Fibroblast of lung (primary cell): ENCODE data around the gene RTN4RL1. TPM values are rescaled to one million over a fixed set of nuclear protein-coding genes. Genes with fewer than 3 reads are reported as not detected.

Experiments used
- DNase-seq, 2 donors: peaks; one replicate each; pipeline versions ENCODE4 v3.0.0 to v3.0.0-alpha.2; 2010; ENCODE audit warnings: low read depth in 2 of 2
- H2AFZ ChIP-seq: 2 replicates; pipeline ENCODE4 v1.5.1; 2012; ENCODE audit warnings: low read length, control low read depth, inconsistent platforms
- H3K27ac ChIP-seq: 2 replicates; pipeline ENCODE4 v1.5.1; 2011; ENCODE audit warnings: low read length, control low read depth; ENCODE audit not compliant: insufficient read depth
- H3K27me3 ChIP-seq: 2 replicates; pipeline ENCODE4 v1.5.1; 2011; ENCODE audit warnings: mild to moderate bottlenecking, low read length; ENCODE audit not compliant: control insufficient read depth, insufficient read depth
- H3K36me3 ChIP-seq: 2 replicates; pipeline ENCODE4 v1.5.1; 2011; ENCODE audit warnings: low read length; ENCODE audit not compliant: control insufficient read depth, insufficient read depth
- H3K4me1 ChIP-seq: 2 replicates; pipeline ENCODE4 v1.5.1; 2011; ENCODE audit warnings: low read length; ENCODE audit not compliant: control insufficient read depth, insufficient read depth; ENCODE audit errors: extremely low read depth
- H3K4me2 ChIP-seq: 2 replicates; pipeline ENCODE4 v1.5.1; 2011; ENCODE audit warnings: low read length, control low read depth; ENCODE audit not compliant: insufficient read depth; ENCODE audit errors: extremely low read depth
- H3K4me3 ChIP-seq, 4 experiments: fragments of 200-600 bp in 1 of 4; sonication (generic) in 1 of 4; replicated peaks in 1 of 4; 2 replicates each; pipeline ENCODE4 v1.5.1; 2011 to 2016; ENCODE audit warnings: low read length in 4 of 4, low read depth in 3 of 4, mild to moderate bottlenecking in 3 of 4, control low read depth in 2 of 4, inconsistent platforms in 1 of 4, mixed read lengths in 1 of 4; ENCODE audit not compliant: insufficient read depth in 1 of 4; ENCODE audit errors: control extremely low read depth in 1 of 4
- H3K79me2 ChIP-seq: 2 replicates; pipeline ENCODE4 v1.5.1; 2012; ENCODE audit warnings: mild to moderate bottlenecking, low read length, inconsistent platforms; ENCODE audit not compliant: control insufficient read depth, insufficient read depth
- H3K9ac ChIP-seq: 2 replicates; pipeline ENCODE4 v1.5.1; 2011; ENCODE audit warnings: mild to moderate bottlenecking, low read length, control low read depth; ENCODE audit not compliant: insufficient read depth
- H3K9me3 ChIP-seq: 2 replicates; pipeline ENCODE4 v1.5.1; 2012; ENCODE audit warnings: low read depth, low read length; ENCODE audit not compliant: control insufficient read depth, insufficient read depth
- H4K20me1 ChIP-seq: 2 replicates; pipeline ENCODE4 v1.5.1; 2011; ENCODE audit warnings: low read length; ENCODE audit not compliant: control insufficient read depth, insufficient read depth; ENCODE audit errors: extremely low read depth
- EZH2 ChIP-seq: IDR thresholded peaks from 2 replicates; pipeline ENCODE4 v1.5.1; 2012; ENCODE audit warnings: low read length, control low read depth, mild to moderate bottlenecking; ENCODE audit errors: missing control alignments
- polyA plus RNA-seq, 2 donors: library from polyadenylated mRNA; depleted of rRNA in 1 of 2; stranded (reverse) in 1 of 2; unstranded in 1 of 2; fragments of >200 nt; gene quantifications; 2 replicates each; pipeline ENCODE4 v1.2.1, GENCODE V29; 2011 to 2012; ENCODE audit warnings: missing spikeins in 1 of 2
- total RNA-seq: library from RNA; depleted of rRNA; stranded (reverse); fragments of >200 nt; gene quantifications from 2 replicates; pipeline ENCODE4 v1.2.1, GENCODE V29; 2014
- TF ChIP-seq, protein P1 (sequence below), 2 donors: IDR thresholded peaks in 1 of 2; conservative IDR thresholded peaks in 1 of 2; 1 replicate in 1 of 2; 2 replicates in 1 of 2; pipeline ENCODE4 v1.5.1; 2011 to 2012; ENCODE audit warnings: low read length in 2 of 2, control low read depth in 1 of 2, inconsistent platforms in 1 of 2, low read depth in 1 of 2, mild to moderate bottlenecking in 1 of 2

RTN4RL1 gene
- total and polyA plus RNA-seq, 2 donors (not counting 1 experiment from before 2014, with no cell fraction given) = 0.39 to 0.83 TPM

DNA sequence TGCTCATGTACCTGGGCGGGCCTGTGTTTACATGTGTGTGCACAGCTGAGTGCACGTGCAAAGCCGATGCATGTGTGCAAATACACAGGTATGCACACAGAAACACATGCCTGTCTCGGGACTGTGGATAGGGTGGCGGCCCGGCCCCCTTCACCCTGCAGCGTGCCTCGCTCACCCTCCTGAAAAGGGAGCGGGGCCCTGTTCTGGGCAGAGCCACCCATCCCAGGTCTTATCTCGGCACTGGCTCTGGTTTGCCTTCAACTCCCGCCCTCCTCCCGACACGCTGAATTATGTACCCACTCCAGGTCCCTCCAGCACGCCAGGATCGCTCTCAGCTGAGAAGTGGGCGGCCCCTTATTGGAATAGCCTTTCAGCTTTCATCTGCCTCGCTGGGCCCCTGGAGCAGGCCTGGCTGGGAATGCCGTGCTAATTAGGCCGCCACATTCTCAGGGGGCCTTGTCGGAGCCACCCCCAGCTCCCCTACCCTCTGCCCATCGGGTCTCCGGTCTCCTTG, 77.8 kb downstream of the RTN4RL1 start:
- no peak for TF ChIP-seq EZH2
- TF ChIP-seq, protein P1, sequence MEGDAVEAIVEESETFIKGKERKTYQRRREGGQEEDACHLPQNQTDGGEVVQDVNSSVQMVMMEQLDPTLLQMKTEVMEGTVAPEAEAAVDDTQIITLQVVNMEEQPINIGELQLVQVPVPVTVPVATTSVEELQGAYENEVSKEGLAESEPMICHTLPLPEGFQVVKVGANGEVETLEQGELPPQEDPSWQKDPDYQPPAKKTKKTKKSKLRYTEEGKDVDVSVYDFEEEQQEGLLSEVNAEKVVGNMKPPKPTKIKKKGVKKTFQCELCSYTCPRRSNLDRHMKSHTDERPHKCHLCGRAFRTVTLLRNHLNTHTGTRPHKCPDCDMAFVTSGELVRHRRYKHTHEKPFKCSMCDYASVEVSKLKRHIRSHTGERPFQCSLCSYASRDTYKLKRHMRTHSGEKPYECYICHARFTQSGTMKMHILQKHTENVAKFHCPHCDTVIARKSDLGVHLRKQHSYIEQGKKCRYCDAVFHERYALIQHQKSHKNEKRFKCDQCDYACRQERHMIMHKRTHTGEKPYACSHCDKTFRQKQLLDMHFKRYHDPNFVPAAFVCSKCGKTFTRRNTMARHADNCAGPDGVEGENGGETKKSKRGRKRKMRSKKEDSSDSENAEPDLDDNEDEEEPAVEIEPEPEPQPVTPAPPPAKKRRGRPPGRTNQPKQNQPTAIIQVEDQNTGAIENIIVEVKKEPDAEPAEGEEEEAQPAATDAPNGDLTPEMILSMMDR (conservative IDR thresholded peaks at IDR 0.05 in 1 of 2, IDR thresholded peaks at IDR 0.05 in 1 of 2; ENCODE audit: low read depth in 1 of 2, low read length in 2 of 2) = no peak
- Histone ChIP-seq H3K9ac (no peak overlapping the region), H3K4me2 (no peak overlapping the region), H3K36me3 (no peaks in the 10 kb centered on the region), H3K4me3 (no peak overlapping the region), H3K9me3 (no peaks in the 10 kb centered on the region), H2AFZ (no peak overlapping the region), H3K27ac (no peak overlapping the region), H3K27me3 (no peaks in the 10 kb centered on the region), H3K4me1 (no peaks in the 10 kb centered on the region), H3K79me2 (no peaks in the 10 kb centered on the region), H4K20me1 (peaks cover 2% of the 10 kb centered on the region)
- no peak for DNase-seq

DNA sequence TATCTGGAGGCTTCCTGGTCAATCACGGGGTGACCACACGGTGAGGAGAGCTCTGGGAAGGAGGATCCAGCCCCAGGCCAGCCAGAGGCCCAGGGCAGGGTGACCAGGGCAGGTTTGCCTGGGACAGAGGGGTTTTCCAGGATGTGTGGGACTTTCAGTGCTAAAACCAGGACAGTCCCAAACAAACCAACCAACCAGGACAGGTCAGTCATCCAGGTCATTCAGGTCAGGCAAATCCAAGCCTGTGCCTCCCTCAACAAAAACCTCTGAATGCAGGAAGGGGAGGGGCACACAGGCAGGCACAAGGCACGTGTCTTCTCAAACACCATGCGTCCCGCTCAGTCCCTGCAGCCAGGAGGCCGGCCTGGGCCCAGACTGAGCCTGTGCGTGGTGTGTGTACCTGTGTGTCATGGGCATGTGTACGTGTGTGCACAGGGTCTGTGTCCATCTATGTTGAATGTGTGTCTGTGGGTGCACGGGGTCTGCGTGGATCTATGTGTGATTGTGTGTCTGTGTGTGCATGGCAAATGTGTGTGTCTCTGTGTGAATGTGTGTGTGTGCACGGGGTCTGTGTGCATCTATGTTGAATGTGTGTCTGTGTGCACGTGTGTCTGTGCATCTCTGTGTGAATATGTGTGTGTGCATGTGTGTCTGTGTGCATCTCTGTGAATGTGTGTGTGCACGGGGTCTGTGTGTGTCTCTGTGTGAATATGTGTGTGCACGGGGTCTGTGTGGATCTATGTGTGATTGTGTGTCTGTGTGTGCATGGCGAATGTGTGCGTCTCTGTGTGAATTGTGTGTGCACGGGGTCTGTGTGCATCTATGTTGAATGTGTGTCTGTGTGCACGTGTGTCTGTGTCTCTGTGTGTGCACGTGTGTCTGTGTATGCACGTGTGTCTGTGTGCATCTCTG, 78.9 kb downstream of the RTN4RL1 start:
- H3K4me3 ChIP-seq = no peak overlapping the region
- no peaks in the 10 kb centered on the region for H3K79me2 ChIP-seq
- H2AFZ ChIP-seq = no peak overlapping the region
- no peak for DNase-seq
- H3K9ac ChIP-seq = no peak overlapping the region
- no peaks in the 10 kb centered on the region for H3K36me3 ChIP-seq
- H4K20me1 ChIP-seq = peaks cover 2% of the 10 kb centered on the region
- H3K4me1 ChIP-seq = no peaks in the 10 kb centered on the region
- H3K27me3 ChIP-seq = no peaks in the 10 kb centered on the region
- TF ChIP-seq, protein P1 (conservative IDR thresholded peaks at IDR 0.05 in 1 of 2, IDR thresholded peaks at IDR 0.05 in 1 of 2; ENCODE audit: low read depth in 1 of 2, low read length in 2 of 2) = no peak
- TF ChIP-seq EZH2 = no peak
- no peak overlapping the region for H3K4me2 ChIP-seq
- H3K9me3 ChIP-seq = no peaks in the 10 kb centered on the region
- no peak overlapping the region for H3K27ac ChIP-seq

DNA sequence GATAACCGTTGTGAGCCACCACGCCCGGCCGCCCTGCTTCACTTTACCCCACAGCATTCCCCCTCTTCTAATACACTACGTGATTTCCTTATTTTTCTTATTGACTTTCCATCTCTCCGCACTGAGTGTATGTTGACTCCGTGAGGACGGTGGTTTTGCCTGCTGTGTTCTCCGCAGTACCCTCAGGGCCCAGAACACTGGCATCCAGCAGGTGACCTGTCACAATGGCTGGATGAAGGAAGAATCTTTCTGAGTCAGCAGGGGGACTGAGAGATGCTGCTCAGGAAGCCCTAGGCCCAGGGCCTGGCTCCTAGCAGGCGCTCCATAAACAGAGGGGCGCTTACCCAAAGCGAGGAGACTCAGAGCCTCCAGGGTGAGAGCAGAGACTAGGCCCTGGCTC, 79.5 kb downstream of the RTN4RL1 start:
- peaks cover 1% of the 10 kb centered on the region for H3K27me3 ChIP-seq

More for the DNA sequence above, 79.5 kb downstream of the RTN4RL1 start:
- Histone ChIP-seq H3K9ac (no peak overlapping the region), H2AFZ (no peak overlapping the region), H4K20me1 (peaks cover 2% of the 10 kb centered on the region), H3K4me2 (no peak overlapping the region), H3K36me3 (no peaks in the 10 kb centered on the region), H3K9me3 (no peaks in the 10 kb centered on the region), H3K4me1 (no peaks in the 10 kb centered on the region), H3K79me2 (no peaks in the 10 kb centered on the region), H3K27ac (no peak overlapping the region), H3K4me3 (no peak overlapping the region)
- DNase-seq = no peak
- TF ChIP-seq EZH2 = no peak
- TF ChIP-seq, protein P1 (conservative IDR thresholded peaks at IDR 0.05 in 1 of 2, IDR thresholded peaks at IDR 0.05 in 1 of 2; ENCODE audit: low read depth in 1 of 2, low read length in 2 of 2) = no peak
